ENCODE measurements around the gene MXRA5.
"Not testable (repeated sequence)": the region's sequence is repeated elsewhere in the genome, so short reads cannot be mapped to it uniquely, and the experiment has no call there.

MXRA5 gene

GRCh38 chrX:3293251-3293650, 53.2 kb downstream of the MXRA5 start:
- no peak for DNase-seq (ENCODE audit: low read depth, low spot score)
- TF ChIP-seq ZNF274 (IDR thresholded peaks at IDR 0.05; ENCODE audit: low read depth, low read length) = no peak
- no peak for TF ChIP-seq SUZ12 (IDR thresholded peaks at IDR 0.05; ENCODE audit: extremely low read depth, insufficient read depth, insufficient read length)
- TF ChIP-seq YY1 (IDR thresholded peaks at IDR 0.05; ENCODE audit: insufficient read depth, insufficient read length) = no peak
- H3K4me3 ChIP-seq (ENCODE audit: insufficient read length, low read depth) = no peak overlapping the region
- H3K4me1 ChIP-seq (ENCODE audit: insufficient read depth, insufficient read length) = no peaks in the 10 kb centered on the region
- no peak overlapping the region for H3K9ac ChIP-seq (ENCODE audit: insufficient read length, low read depth)
- peaks cover 10% of the 10 kb centered on the region for H3K9me3 ChIP-seq (ENCODE audit: insufficient read depth, low read length)
- no peaks in the 10 kb centered on the region for H3K36me3 ChIP-seq (ENCODE audit: insufficient read depth, insufficient read length, low read length)
- H3K27me3 ChIP-seq (ENCODE audit: insufficient read depth, insufficient read length) = no peaks in the 10 kb centered on the region

GRCh38 chrX:3290561-3290960, 55.9 kb downstream of the MXRA5 start:
- no peak for TF ChIP-seq SUZ12 (IDR thresholded peaks at IDR 0.05; ENCODE audit: extremely low read depth, insufficient read depth, insufficient read length)
- no peak for TF ChIP-seq ZNF274 (IDR thresholded peaks at IDR 0.05; ENCODE audit: low read depth, low read length)
- no peak for TF ChIP-seq YY1 (IDR thresholded peaks at IDR 0.05; ENCODE audit: insufficient read depth, insufficient read length)
- no peak overlapping the region for H3K4me3 ChIP-seq (ENCODE audit: insufficient read length, low read depth)
- H3K9ac ChIP-seq (ENCODE audit: insufficient read length, low read depth) = no peak overlapping the region
- H3K36me3 ChIP-seq (ENCODE audit: insufficient read depth, insufficient read length, low read length) = no peaks in the 10 kb centered on the region
- H3K4me1 ChIP-seq (ENCODE audit: insufficient read depth, insufficient read length) = no peaks in the 10 kb centered on the region
- peaks cover 10% of the 10 kb centered on the region for H3K9me3 ChIP-seq (ENCODE audit: insufficient read depth, low read length)
- no peak for DNase-seq (ENCODE audit: low read depth, low spot score)
- no peaks in the 10 kb centered on the region for H3K27me3 ChIP-seq (ENCODE audit: insufficient read depth, insufficient read length)

GRCh38 chrX:3286196-3286945, 60.1 kb downstream of the MXRA5 start:
- Histone ChIP-seq H3K36me3 (ENCODE audit: insufficient read depth, insufficient read length, low read length) (no peaks in the 10 kb centered on the region), H3K4me1 (ENCODE audit: insufficient read depth, insufficient read length) (no peaks in the 10 kb centered on the region), H3K4me3 (ENCODE audit: insufficient read length, low read depth) (no peak overlapping the region), H3K27me3 (ENCODE audit: insufficient read depth, insufficient read length) (no peaks in the 10 kb centered on the region), H3K9ac (ENCODE audit: insufficient read length, low read depth) (no peak overlapping the region), H3K9me3 (ENCODE audit: insufficient read depth, low read length) (peaks cover 10% of the 10 kb centered on the region)
- no peak for TF ChIP-seq SUZ12 (IDR thresholded peaks at IDR 0.05; ENCODE audit: extremely low read depth, insufficient read depth, insufficient read length)
- no peak for TF ChIP-seq ZNF274 (IDR thresholded peaks at IDR 0.05; ENCODE audit: low read depth, low read length)
- TF ChIP-seq YY1 (IDR thresholded peaks at IDR 0.05; ENCODE audit: insufficient read depth, insufficient read length) = no peak
- DNase-seq (ENCODE audit: low read depth, low spot score) = no peak

- Histone ChIP-seq H3K36me3 (ENCODE audit: insufficient read depth, insufficient read length, low read length) (no peaks in the 10 kb centered on the region), H3K27me3 (ENCODE audit: insufficient read depth, insufficient read length) (no peaks in the 10 kb centered on the region), H3K9me3 (ENCODE audit: insufficient read depth, low read length) (peaks cover 18% of the 10 kb centered on the region), H3K4me3 (ENCODE audit: insufficient read length, low read depth) (no peak overlapping the region), H3K4me1 (ENCODE audit: insufficient read depth, insufficient read length) (no peaks in the 10 kb centered on the region), H3K9ac (ENCODE audit: insufficient read length, low read depth) (no peak overlapping the region)
- DNase-seq (ENCODE audit: low read depth, low spot score) = no peak
- no peak for TF ChIP-seq ZNF274 (IDR thresholded peaks at IDR 0.05; ENCODE audit: low read depth, low read length)
- no peak for TF ChIP-seq YY1 (IDR thresholded peaks at IDR 0.05; ENCODE audit: insufficient read depth, insufficient read length)
- no peak for TF ChIP-seq SUZ12 (IDR thresholded peaks at IDR 0.05; ENCODE audit: extremely low read depth, insufficient read depth, insufficient read length)
Measured at GRCh38 chrX:3280706-3281105, 65.7 kb downstream of the MXRA5 start.

GRCh38 chrX:3273668-3274067, 72.8 kb downstream of the MXRA5 start:
- not testable (repeated sequence) for DNase-seq (ENCODE audit: low read depth, low spot score); H3K9me3 ChIP-seq (ENCODE audit: insufficient read depth, low read length)

GRCh38 chrX:3271834-3272186, 74.6 kb downstream of the MXRA5 start:
- Histone ChIP-seq H3K36me3 (ENCODE audit: insufficient read depth, insufficient read length, low read length) (no peaks in the 10 kb centered on the region), H3K4me1 (ENCODE audit: insufficient read depth, insufficient read length) (no peaks in the 10 kb centered on the region), H3K27me3 (ENCODE audit: insufficient read depth, insufficient read length) (no peaks in the 10 kb centered on the region), H3K9me3 (ENCODE audit: insufficient read depth, low read length) (no peaks in the 10 kb centered on the region), H3K9ac (ENCODE audit: insufficient read length, low read depth) (no peak overlapping the region), H3K4me3 (ENCODE audit: insufficient read length, low read depth) (no peak overlapping the region)
- no peak for DNase-seq (ENCODE audit: low read depth, low spot score)
- TF ChIP-seq YY1 (IDR thresholded peaks at IDR 0.05; ENCODE audit: insufficient read depth, insufficient read length) (no peak), SUZ12 (IDR thresholded peaks at IDR 0.05; ENCODE audit: extremely low read depth, insufficient read depth, insufficient read length) (no peak), ZNF274 (IDR thresholded peaks at IDR 0.05; ENCODE audit: low read depth, low read length) (no peak)

More at GRCh38 chrX:3273668-3274067, 72.8 kb downstream of the MXRA5 start:
- not testable (repeated sequence) for H3K4me3 ChIP-seq (ENCODE audit: insufficient read length, low read depth); H3K9ac ChIP-seq (ENCODE audit: insufficient read length, low read depth); H3K4me1 ChIP-seq (ENCODE audit: insufficient read depth, insufficient read length); H3K36me3 ChIP-seq (ENCODE audit: insufficient read depth, insufficient read length, low read length); H3K27me3 ChIP-seq (ENCODE audit: insufficient read depth, insufficient read length)

- TF ChIP-seq ZNF274 (IDR thresholded peaks at IDR 0.05; ENCODE audit: low read depth, low read length) = no peak
- TF ChIP-seq SUZ12 (IDR thresholded peaks at IDR 0.05; ENCODE audit: extremely low read depth, insufficient read depth, insufficient read length) = no peak
- TF ChIP-seq YY1 (IDR thresholded peaks at IDR 0.05; ENCODE audit: insufficient read depth, insufficient read length) = no peak
- H3K36me3 ChIP-seq (ENCODE audit: insufficient read depth, insufficient read length, low read length) = no peaks in the 10 kb centered on the region
- no peaks in the 10 kb centered on the region for H3K9me3 ChIP-seq (ENCODE audit: insufficient read depth, low read length)
- no peaks in the 10 kb centered on the region for H3K4me1 ChIP-seq (ENCODE audit: insufficient read depth, insufficient read length)
- DNase-seq (ENCODE audit: low read depth, low spot score) = no peak
- no peak overlapping the region for H3K4me3 ChIP-seq (ENCODE audit: insufficient read length, low read depth)
- H3K27me3 ChIP-seq (ENCODE audit: insufficient read depth, insufficient read length) = no peaks in the 10 kb centered on the region
- H3K9ac ChIP-seq (ENCODE audit: insufficient read length, low read depth) = no peak overlapping the region
Measured at GRCh38 chrX:3271183-3271833, 75.1 kb downstream of the MXRA5 start.
